Ovary (tissue), 9 donors: ENCODE results near the gene SF3B1. TPM values are rescaled to one million over a fixed set of nuclear protein-coding genes. Genes with fewer than 3 reads are reported as not detected.

Experiments
- polyA plus RNA-seq, 2 donors: library from polyadenylated mRNA; stranded (reverse); fragments of 200-250 nt in 1 of 2; fragments of 350-450 nt in 1 of 2; fragmentation: Illumina TruSeq in 1 of 2; extraction: RNeasy Lipid Tissue Mini Kit (QIAGEN cat#74804) in 1 of 2; gene quantifications; one replicate each; pipeline ENCODE4 v1.2.3, GENCODE V29; 2013 to 2014
- small RNA-seq: library from RNA; depleted of rRNA; stranded (forward); fragments of <200 nt; gene quantifications from one replicate; pipeline ENCODE3, GENCODE V24; 2016
- total RNA-seq, 7 donors: library from RNA; depleted of rRNA in 2 of 7; stranded (reverse); fragments of >200 nt in 2 of 7; fragmentation: NEBNext Ultra II Directional in 3 of 7; extraction: Animal tissue kit (Norgen Biotek cat#: 25700) in 3 of 7; gene quantifications; one replicate each; pipeline versions ENCODE4 v1.1.0 to v1.2.4, GENCODE V29; 2016 to 2023
- donor health status: DM: no; HTN: no; CAD: no; lungs with moderate emphysema.
- donor health status: DM: no; HTN: no; CAD: no.
- donor health status: Bipolar disorder and iron deficiency.
- donor health status: DM: yes; HTN: yes; CAD: no.
- donor health status: DM: no; HTN: no; CAD: no.
- donor health status: DM: yes; HTN: yes; CAD: no.

Gene SF3B1
- total and polyA plus RNA-seq, 9 donors: 189 to 336 (median 245) TPM

Small RNA genes within 50 kb of the gene (small RNA-seq; reads per million reads assigned to genes)
- gene RF00394 (not detected), gene RNU6-1029P (not detected)

Other genes starting within 250 kb of the SF3B1 start
- 10 to 100 TPM in 6 of 7 donors, 1 to 10 TPM in 1; 9.2 to 60.0 (median 11.5) TPM for gene ANKRD44, start 124.2 kb downstream of the SF3B1 start, total RNA-seq
- 10 to 100 TPM in 1 of 2 donors, 1 to 10 TPM in 1; 2.6 to 10.1 TPM for gene ANKRD44, start 124.2 kb downstream of the SF3B1 start, polyA plus RNA-seq
- 10 to 100 TPM; 16.4 to 23.1 (median 18.4) TPM for gene COQ10B, start 18.5 kb upstream of the SF3B1 start, total RNA-seq
- gene COQ10B, start 18.5 kb upstream of the SF3B1 start, polyA plus RNA-seq: 10 to 100 TPM; 12.8 to 16.0 TPM
- gene HSPD1, start 64.8 kb upstream of the SF3B1 start, total RNA-seq: 100 to 1,000 TPM; 146 to 289 (median 192) TPM
- gene HSPD1, start 64.8 kb upstream of the SF3B1 start, polyA plus RNA-seq: 100 to 1,000 TPM; 153 to 343 TPM
- gene HSPE1, start 65.4 kb upstream of the SF3B1 start, total RNA-seq: 100 to 1,000 TPM in 1 of 7 donors, 10 to 100 TPM in 6; 57.8 to 110 (median 69.5) TPM
- gene HSPE1, start 65.4 kb upstream of the SF3B1 start, polyA plus RNA-seq: 100 to 1,000 TPM in 1 of 2 donors, 10 to 100 TPM in 1; 67.2 to 128 TPM
- 10 to 100 TPM; 18.7 to 36.2 (median 25.5) TPM for gene MOB4, start 81.0 kb upstream of the SF3B1 start, total RNA-seq
- gene MOB4, start 81.0 kb upstream of the SF3B1 start, polyA plus RNA-seq: 10 to 100 TPM; 19.4 to 25.8 TPM
- 10 to 100 TPM in 6 of 7 donors, 1 to 10 TPM in 1; 9.7 to 22.1 (median 15.3) TPM for gene RFTN2, start 240.6 kb upstream of the SF3B1 start, total RNA-seq
- 10 to 100 TPM in 1 of 2 donors, 1 to 10 TPM in 1; 8.1 to 13.4 TPM for gene RFTN2, start 240.6 kb upstream of the SF3B1 start, polyA plus RNA-seq